Right lobe of liver (tissue), 4 donors: ENCODE measurements around the gene OARD1.
"Not testable (repeated sequence)": the region's sequence is repeated elsewhere in the genome, so short reads cannot be mapped to it uniquely, and the experiment has no call there.

ENCODE experiments used
- POLR2A ChIP-seq: fragments of 450-650 bp; IDR thresholded peaks from one replicate; pipeline ENCODE4 v1.6.1; 2017; ENCODE audit warnings: antibody characterized with exemption, mild to moderate bottlenecking
- TF ChIP-seq, protein P1 (sequence below), 4 donors: fragments of 200-600 bp in 3 of 4; fragments of 450-650 bp in 1 of 4; IDR thresholded peaks; one replicate each; pipeline versions ENCODE4 v1.5.1 to v1.8.0; 2016 to 2022; ENCODE audit warnings: antibody characterized with exemption in 4 of 4, mild to moderate bottlenecking in 2 of 4
- donor health status: DM: no; HTN: no; CAD: no.
- donor health status: DM: no; HTN: no; CAD: no.
- donor health status: DM: no; HTN: yes; CAD: no.

DNA sequence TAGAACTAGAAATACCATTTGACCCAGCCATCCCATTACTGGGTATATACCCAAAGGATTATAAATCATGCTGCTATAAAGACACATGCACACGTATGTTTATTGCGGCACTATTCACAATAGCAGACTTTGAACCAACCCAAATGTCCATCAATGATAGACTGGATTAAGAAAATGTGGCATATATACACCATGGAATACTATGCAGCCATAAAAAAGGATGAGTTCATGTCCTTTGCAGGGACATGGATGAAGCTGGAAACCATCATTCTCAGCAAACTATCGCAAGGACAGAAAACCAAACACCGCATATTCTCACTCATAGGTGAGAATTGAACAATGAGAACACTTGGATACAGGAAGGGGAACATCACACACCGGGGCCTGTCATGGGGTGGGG, 56.3 kb downstream of the OARD1 start:
- TF ChIP-seq, protein P1, sequence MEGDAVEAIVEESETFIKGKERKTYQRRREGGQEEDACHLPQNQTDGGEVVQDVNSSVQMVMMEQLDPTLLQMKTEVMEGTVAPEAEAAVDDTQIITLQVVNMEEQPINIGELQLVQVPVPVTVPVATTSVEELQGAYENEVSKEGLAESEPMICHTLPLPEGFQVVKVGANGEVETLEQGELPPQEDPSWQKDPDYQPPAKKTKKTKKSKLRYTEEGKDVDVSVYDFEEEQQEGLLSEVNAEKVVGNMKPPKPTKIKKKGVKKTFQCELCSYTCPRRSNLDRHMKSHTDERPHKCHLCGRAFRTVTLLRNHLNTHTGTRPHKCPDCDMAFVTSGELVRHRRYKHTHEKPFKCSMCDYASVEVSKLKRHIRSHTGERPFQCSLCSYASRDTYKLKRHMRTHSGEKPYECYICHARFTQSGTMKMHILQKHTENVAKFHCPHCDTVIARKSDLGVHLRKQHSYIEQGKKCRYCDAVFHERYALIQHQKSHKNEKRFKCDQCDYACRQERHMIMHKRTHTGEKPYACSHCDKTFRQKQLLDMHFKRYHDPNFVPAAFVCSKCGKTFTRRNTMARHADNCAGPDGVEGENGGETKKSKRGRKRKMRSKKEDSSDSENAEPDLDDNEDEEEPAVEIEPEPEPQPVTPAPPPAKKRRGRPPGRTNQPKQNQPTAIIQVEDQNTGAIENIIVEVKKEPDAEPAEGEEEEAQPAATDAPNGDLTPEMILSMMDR (IDR thresholded peaks at IDR 0.05), result not testable (repeated sequence)
- not testable (repeated sequence) for TF ChIP-seq POLR2A
